GM18502 (cell line): ENCODE measurements around the gene TCF12.

Source experiments
- ATAC-seq: cut with Tn5 transposase; IDR thresholded peaks from one replicate; pipeline ENCODE4 v1.9.1; 2021; ENCODE audit warnings: mild to moderate bottlenecking; ENCODE audit not compliant: unreplicated experiment, poor library complexity

TCF12 gene

GRCh38 chr15:56971571-56971970 is 53.1 kb downstream of the TCF12 start:
- ATAC-seq: no peak

GRCh38 chr15:56972016-56972415 is 53.6 kb downstream of the TCF12 start:
- ATAC-seq: no peak

- no peak for ATAC-seq
Measured at GRCh38 chr15:56972426-56972825, 54.0 kb downstream of the TCF12 start.

GRCh38 chr15:56973463-56973862 is 55.0 kb downstream of the TCF12 start:
- ATAC-seq: no peak

- ATAC-seq: no peak
Measured at GRCh38 chr15:56977232-56977631, 58.8 kb downstream of the TCF12 start.

- no peak for ATAC-seq
Measured at GRCh38 chr15:56978898-56979662, 60.6 kb downstream of the TCF12 start.

GRCh38 chr15:56980473-56980872 is 62.0 kb downstream of the TCF12 start:
- no peak for ATAC-seq

- no peak for ATAC-seq
Measured at GRCh38 chr15:56981160-56981559, 62.7 kb downstream of the TCF12 start.

- no peak for ATAC-seq
Measured at GRCh38 chr15:56982987-56983386, 64.5 kb downstream of the TCF12 start.

- ATAC-seq: no peak
Measured at GRCh38 chr15:56984681-56985481, 66.4 kb downstream of the TCF12 start.

- ATAC-seq: no peak
Measured at GRCh38 chr15:56985856-56986255, 67.4 kb downstream of the TCF12 start.

GRCh38 chr15:56987286-56987685 is 68.8 kb downstream of the TCF12 start:
- ATAC-seq: no peak

- ATAC-seq: no peak
Measured at GRCh38 chr15:56988219-56988618, 69.8 kb downstream of the TCF12 start.

GRCh38 chr15:56989411-56989924 is 71.0 kb downstream of the TCF12 start:
- no peak for ATAC-seq

GRCh38 chr15:56991017-56991416 is 72.6 kb downstream of the TCF12 start:
- ATAC-seq: no peak

- ATAC-seq: no peak
Measured at GRCh38 chr15:56992725-56993124, 74.3 kb downstream of the TCF12 start.

- no peak for ATAC-seq
Measured at GRCh38 chr15:56994280-56994679, 75.8 kb downstream of the TCF12 start.

GRCh38 chr15:56996093-56996492 is 77.6 kb downstream of the TCF12 start:
- ATAC-seq: no peak

- no peak for ATAC-seq
Measured at GRCh38 chr15:56996746-56997470, 78.5 kb downstream of the TCF12 start.

- ATAC-seq: no peak
Measured at GRCh38 chr15:57003418-57003817, 85.0 kb downstream of the TCF12 start.

GRCh38 chr15:57005244-57005643 is 86.8 kb downstream of the TCF12 start:
- no peak for ATAC-seq
